Hepatocyte (in vitro differentiated cells): ENCODE results near the gene ADAM21. TPM values are rescaled to one million over a fixed set of nuclear protein-coding genes. Genes with fewer than 3 reads are reported as not detected.
"Not testable (repeated sequence)": the region's sequence is repeated elsewhere in the genome, so short reads cannot be mapped to it uniquely, and the experiment has no call there.

ENCODE experiments used
- DNase-seq: peaks from one replicate; pipeline ENCODE4 v3.0.0-alpha.2; 2016; ENCODE audit warnings: low spot score
- H2AFZ ChIP-seq: fragments of 200-600 bp; sonication (generic); 2 replicates; pipeline ENCODE4 v1.6.0; 2016; ENCODE audit warnings: antibody characterized with exemption, mild to moderate bottlenecking
- H3K27ac ChIP-seq: fragments of 200-600 bp; sonication (generic); 2 replicates; pipeline ENCODE4 v1.5.1; 2016; ENCODE audit warnings: mild to moderate bottlenecking
- H3K27me3 ChIP-seq: fragments of 200-600 bp; sonication (generic); 2 replicates; pipeline ENCODE4 v1.6.1; 2016
- H3K36me3 ChIP-seq: fragments of 200-600 bp; sonication (generic); replicated peaks from 2 replicates; pipeline ENCODE4 v1.5.1; 2016; ENCODE audit warnings: low read depth; ENCODE audit not compliant: insufficient read depth
- H3K4me1 ChIP-seq: fragments of 200-600 bp; sonication (generic); 2 replicates; pipeline ENCODE4 v1.5.1; 2016; ENCODE audit warnings: mild to moderate bottlenecking, moderate library complexity; ENCODE audit not compliant: insufficient read depth
- H3K4me2 ChIP-seq: fragments of 200-600 bp; sonication (generic); 2 replicates; pipeline ENCODE4 v1.6.0; 2016
- H3K4me3 ChIP-seq: fragments of 200-600 bp; sonication (generic); 2 replicates; pipeline ENCODE4 v1.5.1; 2016; ENCODE audit warnings: mild to moderate bottlenecking
- H3K79me2 ChIP-seq: fragments of 200-600 bp; sonication (generic); 2 replicates; pipeline ENCODE4 v1.6.0; 2017; ENCODE audit warnings: mild to moderate bottlenecking
- H3K9me2 ChIP-seq: fragments of 200-600 bp; sonication (generic); replicated peaks from 2 replicates; pipeline ENCODE4 v1.6.0; 2017; ENCODE audit warnings: mild to moderate bottlenecking; ENCODE audit not compliant: insufficient read depth
- H3K9me3 ChIP-seq: fragments of 200-600 bp; sonication (generic); 2 replicates; pipeline ENCODE4 v1.5.1; 2016; ENCODE audit warnings: low read depth, mild to moderate bottlenecking
- H4K20me1 ChIP-seq: fragments of 200-600 bp; sonication (generic); 2 replicates; pipeline ENCODE4 v1.6.0; 2016; ENCODE audit warnings: mild to moderate bottlenecking; ENCODE audit not compliant: insufficient read depth, poor library complexity, severe bottlenecking
- CTCF ChIP-seq: fragments of 200-600 bp; sonication (generic); IDR thresholded peaks from 2 replicates; pipeline ENCODE4 v1.5.1; 2016; ENCODE audit warnings: antibody characterized with exemption, mild to moderate bottlenecking; ENCODE audit not compliant: poor library complexity
- EZH2 ChIP-seq: fragments of 200-600 bp; sonication (generic); IDR thresholded peaks from 2 replicates; pipeline ENCODE4 v1.6.1; 2016; ENCODE audit warnings: antibody characterized with exemption, mild to moderate bottlenecking, borderline replicate concordance
- EZH2phosphoT487 ChIP-seq: fragments of 200-600 bp; sonication (generic); IDR thresholded peaks from one replicate; pipeline ENCODE4 v1.6.1; 2018; ENCODE audit warnings: antibody characterized with exemption, mild to moderate bottlenecking, low read depth, moderate library complexity; ENCODE audit not compliant: unreplicated experiment, severe bottlenecking
- WGBS: methylation state at CpG from one replicate; pipeline ENCODE4 v1.1.6; 2016; ENCODE audit warnings: low lambda C conversion rate; ENCODE audit errors: missing lambda C conversion rate; 5-methylcytosine and 5-hydroxymethylcytosine counted together
- polyA plus RNA-seq: library from polyadenylated mRNA; unstranded; fragments of >200 nt; fragmentation: Nextera tagmentation; extraction: Ambion mirVana; gene quantifications from 2 replicates; pipeline ENCODE4 v1.2.1, GENCODE V29; 2016
- total RNA-seq: library from RNA; depleted of rRNA; stranded (reverse); fragments of >200 nt; gene quantifications from 2 replicates; pipeline ENCODE4 v1.2.3, GENCODE V29; 2014

Gene ADAM21
- total and polyA plus RNA-seq, 2 experiments from 2014 or later = 0.43 TPM; not detected in 1

- Histone ChIP-seq H2AFZ (no peak overlapping the region), H3K4me1 (no peaks in the 10 kb centered on the region), H3K27me3 (no peaks in the 10 kb centered on the region), H3K36me3 (no peaks in the 10 kb centered on the region), H3K9me3 (no peaks in the 10 kb centered on the region), H3K9me2 (no peaks in the 10 kb centered on the region), H4K20me1 (no peaks in the 10 kb centered on the region), H3K4me2 (no peak overlapping the region), H3K27ac (no peak overlapping the region), H3K4me3 (no peak overlapping the region), H3K79me2 (no peaks in the 10 kb centered on the region)
- WGBS = 89% methylated on average over 4 of the region's 4 CpGs
- no peak for TF ChIP-seq CTCF
- TF ChIP-seq EZH2phosphoT487 = no peak
- no peak for TF ChIP-seq EZH2
- DNase-seq = no peak
Measured at GRCh38 chr14:70442750-70443149, 9.2 kb upstream of the ADAM21 start.

- Histone ChIP-seq H3K27ac (no peak overlapping the region), H4K20me1 (no peaks in the 10 kb centered on the region), H3K9me3 (no peaks in the 10 kb centered on the region), H3K79me2 (no peaks in the 10 kb centered on the region), H3K4me3 (no peak overlapping the region), H2AFZ (no peak overlapping the region), H3K9me2 (no peaks in the 10 kb centered on the region), H3K4me1 (no peaks in the 10 kb centered on the region), H3K4me2 (no peak overlapping the region), H3K36me3 (no peaks in the 10 kb centered on the region), H3K27me3 (no peaks in the 10 kb centered on the region)
- 83% methylated on average over 4 of the region's 4 CpGs for WGBS
- DNase-seq = peak; percentile 32
- TF ChIP-seq CTCF (no peak), EZH2 (no peak), EZH2phosphoT487 (no peak)
Measured at GRCh38 chr14:70448633-70449340, 3.2 kb upstream of the ADAM21 start.

- 92% methylated on average over 1 of the region's 1 CpG for WGBS
- TF ChIP-seq EZH2 (no peak), CTCF (no peak)
- Histone ChIP-seq H2AFZ (no peak overlapping the region), H3K4me1 (no peaks in the 10 kb centered on the region), H3K9me2 (no peaks in the 10 kb centered on the region), H3K9me3 (no peaks in the 10 kb centered on the region), H3K4me2 (no peak overlapping the region), H3K36me3 (no peaks in the 10 kb centered on the region), H4K20me1 (no peaks in the 10 kb centered on the region), H3K27me3 (no peaks in the 10 kb centered on the region), H3K79me2 (no peaks in the 10 kb centered on the region), H3K4me3 (no peak overlapping the region), H3K27ac (no peak overlapping the region)
- no peak for DNase-seq
Measured at GRCh38 chr14:70454731-70455130, 2.8 kb downstream of the ADAM21 start.

- TF ChIP-seq EZH2 (no peak), EZH2phosphoT487 (no peak), CTCF (no peak)
- Histone ChIP-seq H4K20me1 (no peaks in the 10 kb centered on the region), H2AFZ (no peak overlapping the region), H3K4me1 (no peaks in the 10 kb centered on the region), H3K9me3 (no peaks in the 10 kb centered on the region), H3K79me2 (no peaks in the 10 kb centered on the region), H3K27me3 (no peaks in the 10 kb centered on the region), H3K4me2 (no peak overlapping the region), H3K9me2 (no peaks in the 10 kb centered on the region), H3K4me3 (no peak overlapping the region), H3K36me3 (no peaks in the 10 kb centered on the region), H3K27ac (no peak overlapping the region)
- WGBS = 98% methylated on average over 3 of the region's 3 CpGs
- DNase-seq = no peak
Measured at GRCh38 chr14:70468731-70469130, 16.8 kb downstream of the ADAM21 start.

GRCh38 chr14:70470863-70471563 is 19.0 kb downstream of the ADAM21 start:
- DNase-seq = not testable (repeated sequence)

More at GRCh38 chr14:70470863-70471563, 19.0 kb downstream of the ADAM21 start:
- 81% methylated on average over 8 of the region's 8 CpGs for WGBS
- not testable (repeated sequence) for H3K4me1 ChIP-seq, H4K20me1 ChIP-seq, H3K9me3 ChIP-seq, H3K36me3 ChIP-seq, H3K27ac ChIP-seq, H3K79me2 ChIP-seq, H3K9me2 ChIP-seq, H3K4me2 ChIP-seq, H2AFZ ChIP-seq, H3K27me3 ChIP-seq, H3K4me3 ChIP-seq
